Fibroblast of skin of right biceps (primary cell): ENCODE measurements around the gene PASK.

Experiments used
- DNase-seq: peaks from one replicate; pipeline ENCODE4 v3.0.0-alpha.2; 2013

Gene PASK

DNA sequence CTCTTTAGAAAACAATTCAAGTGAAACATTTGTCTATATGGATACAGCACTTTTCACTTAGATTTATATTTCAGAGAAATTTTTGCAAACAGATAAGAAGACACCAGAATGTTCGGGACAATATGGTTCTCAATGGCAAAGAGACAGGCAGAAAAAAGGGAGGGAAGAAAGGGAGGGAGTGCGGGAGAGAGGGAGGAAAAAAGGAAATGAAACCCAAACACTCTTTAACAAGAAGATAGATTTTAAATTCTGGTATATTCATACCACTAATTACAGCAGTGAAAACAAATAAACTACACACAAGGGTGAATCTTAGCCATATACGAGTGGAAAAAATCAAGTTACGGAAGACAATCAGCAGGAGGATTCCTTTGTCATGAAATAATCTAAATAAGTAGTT lies 3.0 kb downstream of the PASK start:
- no peak for DNase-seq

DNA sequence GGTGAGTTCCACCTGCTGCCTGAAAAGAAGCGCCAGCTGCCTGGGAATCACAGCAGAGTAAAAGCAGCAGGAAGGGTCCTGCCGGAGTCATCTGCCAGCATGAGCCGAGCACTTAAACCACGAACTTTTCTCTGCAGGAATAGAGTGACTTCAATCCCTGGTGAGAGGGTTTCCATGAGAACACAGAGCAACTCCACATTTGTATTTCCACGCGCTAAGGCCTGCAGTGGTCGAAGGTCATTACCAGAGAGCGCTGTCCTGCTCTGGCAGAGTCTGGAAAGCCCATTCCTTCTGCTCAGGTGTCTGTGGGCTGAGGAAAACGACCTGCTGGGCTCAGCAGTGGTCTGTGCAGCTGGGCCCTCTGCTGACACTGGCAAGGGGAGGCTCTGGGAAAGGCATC lies 6.7 kb downstream of the PASK start:
- no peak for DNase-seq

DNA sequence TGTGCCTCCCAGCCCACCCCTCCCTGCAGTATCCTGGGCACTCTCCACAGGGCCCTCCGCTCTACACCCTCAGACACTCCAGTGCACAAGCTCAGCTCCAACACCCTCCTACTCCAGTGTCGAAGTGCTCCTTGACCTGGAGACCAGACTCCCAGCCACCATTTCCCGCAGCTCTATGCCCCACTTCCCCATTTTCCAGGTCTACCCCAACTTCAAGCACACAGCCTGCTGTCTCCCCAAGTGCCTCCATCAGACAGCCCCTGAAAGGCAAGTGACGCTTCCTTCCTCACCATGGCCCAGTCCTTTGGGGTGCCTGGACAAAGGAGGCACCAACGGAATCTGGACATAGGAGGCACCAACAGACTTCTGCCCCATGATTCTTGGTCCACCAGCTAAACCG lies 7.2 kb downstream of the PASK start:
- no peak for DNase-seq

DNA sequence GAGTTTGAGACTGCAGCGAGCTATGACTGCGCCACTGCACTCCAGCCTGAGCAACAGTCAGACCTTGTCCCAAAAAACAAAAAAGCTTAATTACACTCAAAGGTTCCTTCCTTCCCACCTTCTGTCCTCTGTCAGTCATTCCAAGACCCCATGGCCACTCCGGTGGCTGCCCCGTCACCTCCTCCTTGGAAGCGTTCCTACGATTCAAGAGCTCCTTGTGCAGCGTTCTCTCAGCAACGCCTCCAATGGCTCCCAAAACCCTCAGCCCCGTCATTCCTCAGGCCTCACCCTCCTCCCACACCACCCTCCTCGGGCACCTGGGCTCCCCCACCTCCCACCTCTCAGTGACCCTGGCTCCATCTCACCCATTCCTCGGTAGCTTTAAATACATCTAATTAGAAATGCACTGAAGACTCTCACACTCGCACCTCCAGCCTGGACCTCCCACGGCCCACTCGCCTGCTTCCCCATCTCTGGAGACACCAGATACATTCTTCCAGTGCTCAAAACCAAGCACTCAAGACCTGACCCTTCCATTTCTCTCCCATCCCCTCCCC lies 8.0 kb downstream of the PASK start:
- no peak for DNase-seq

DNA sequence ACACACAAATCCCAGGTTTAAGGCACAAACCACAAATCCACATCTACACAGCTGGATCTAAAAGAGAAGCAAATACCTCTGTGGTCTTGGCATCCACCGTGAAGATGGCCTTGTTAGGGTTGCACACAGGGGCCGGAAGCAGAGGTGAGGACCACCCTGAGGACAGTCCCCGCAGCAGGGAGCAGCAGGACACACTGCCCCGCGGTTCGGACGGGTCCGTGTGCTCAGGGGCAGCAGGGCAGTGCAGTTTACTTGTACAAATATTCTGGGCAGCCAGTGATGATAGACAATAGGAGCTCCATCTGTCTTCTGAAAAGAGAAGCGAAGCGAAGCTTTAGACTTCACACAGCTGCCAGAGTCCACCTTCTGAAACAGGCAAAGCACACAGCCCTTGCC lies 8.8 kb downstream of the PASK start:
- no peak for DNase-seq

DNA sequence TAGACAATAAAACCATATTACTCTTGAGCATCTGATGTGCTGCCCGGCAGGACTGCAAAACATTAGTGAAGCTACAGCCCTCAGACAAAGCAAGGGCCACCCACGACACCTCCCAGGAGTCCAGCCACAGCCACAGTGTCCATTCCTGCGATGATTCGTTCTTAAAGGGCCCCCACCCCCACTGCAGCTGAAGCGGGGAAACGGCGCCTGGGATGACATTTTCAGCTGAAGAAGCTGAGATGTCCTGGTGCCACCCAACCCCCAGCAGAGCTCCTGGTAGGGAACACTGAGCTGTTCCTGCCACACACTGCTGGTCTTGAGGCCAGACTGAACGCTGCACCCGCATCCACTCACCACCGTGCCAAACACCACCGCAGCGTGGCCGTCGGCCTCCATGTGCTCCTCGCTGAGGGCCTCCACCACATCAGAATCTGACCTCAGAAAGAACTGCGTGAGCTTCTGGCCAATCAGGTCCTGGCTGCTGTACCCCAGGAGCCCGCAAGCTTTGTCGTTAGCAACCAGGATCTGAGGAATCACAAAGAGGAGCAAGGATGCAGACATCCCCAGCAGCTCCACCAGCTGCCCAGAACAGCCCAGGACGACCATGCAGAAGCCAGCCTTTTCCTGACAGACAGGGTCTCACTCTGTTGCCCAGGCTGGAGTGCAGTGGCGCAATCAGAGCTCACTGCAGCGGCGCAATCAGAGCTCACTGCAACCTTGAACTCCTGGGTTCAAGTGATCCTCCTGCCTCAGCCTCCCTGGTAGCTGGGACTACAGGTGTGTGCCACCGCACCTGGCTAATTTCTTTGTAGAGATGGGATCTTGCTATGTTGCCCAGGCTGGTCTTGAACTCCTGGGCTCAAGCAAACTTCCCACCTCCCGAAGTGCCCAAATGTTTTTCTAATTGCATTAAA lies 9.5 kb downstream of the PASK start:
- no peak for DNase-seq

DNA sequence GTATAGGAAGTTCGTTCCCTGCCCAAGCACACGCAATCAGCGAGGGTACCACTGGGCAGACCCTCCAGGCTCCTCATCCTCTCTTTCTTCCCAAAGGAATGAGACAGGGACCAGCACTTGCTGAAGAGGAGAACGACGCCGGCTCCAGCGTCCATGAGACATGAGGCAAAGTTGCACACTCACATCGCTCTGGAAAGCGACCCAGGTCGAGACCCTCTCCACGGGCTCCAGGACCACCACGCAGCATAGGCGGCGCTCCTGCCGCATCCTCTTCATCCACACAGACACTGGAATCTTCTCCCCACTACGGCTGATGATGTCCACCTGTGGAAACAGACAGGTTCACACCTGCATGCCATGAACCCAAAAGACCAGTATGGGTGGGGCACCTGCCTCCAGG lies 10.8 kb downstream of the PASK start:
- no peak for DNase-seq

DNA sequence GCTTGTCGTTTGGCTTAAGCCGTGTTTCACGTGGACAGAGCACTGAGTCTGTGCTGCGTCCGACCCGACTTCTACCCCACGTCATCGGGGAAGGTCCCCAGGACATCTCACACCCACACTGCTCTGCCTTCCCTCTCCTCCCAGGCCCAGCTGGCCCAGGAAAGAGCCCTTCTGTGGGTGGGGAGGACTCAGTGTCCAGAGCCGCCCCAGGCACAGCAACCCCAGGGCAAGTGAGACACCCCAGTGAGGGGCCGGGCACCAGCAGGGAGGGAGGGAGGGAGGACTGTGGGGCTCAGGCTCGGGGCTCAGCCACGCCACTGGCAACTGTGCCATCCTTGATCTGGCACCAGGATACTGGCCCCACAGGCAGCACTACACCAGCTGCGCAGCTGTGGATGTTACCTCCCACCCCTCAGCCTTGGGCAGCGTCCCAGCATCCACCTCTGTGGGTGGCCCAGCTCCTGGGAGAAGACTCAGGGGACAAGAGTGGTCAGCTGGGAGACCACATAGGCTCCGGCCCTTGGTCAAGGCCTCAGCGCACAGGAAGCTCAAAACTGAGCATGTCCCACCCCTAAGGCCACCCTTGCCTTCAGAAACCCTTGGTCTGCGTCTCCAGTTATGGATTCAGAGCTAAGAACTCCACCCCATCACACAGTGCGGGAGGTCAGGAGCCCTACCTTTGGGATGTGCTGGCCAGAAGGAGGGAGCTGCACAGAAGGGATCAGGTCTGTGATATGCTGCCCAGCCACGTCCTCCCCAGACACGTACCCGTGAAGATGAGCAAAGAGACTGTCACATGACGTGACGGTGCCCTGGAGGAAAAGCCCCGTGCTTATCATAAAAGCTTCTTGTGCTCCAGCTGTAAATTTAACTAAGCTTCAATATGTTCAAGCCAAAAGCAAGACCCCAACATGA lies 11.7 kb downstream of the PASK start:
- DNase-seq = no peak

DNA sequence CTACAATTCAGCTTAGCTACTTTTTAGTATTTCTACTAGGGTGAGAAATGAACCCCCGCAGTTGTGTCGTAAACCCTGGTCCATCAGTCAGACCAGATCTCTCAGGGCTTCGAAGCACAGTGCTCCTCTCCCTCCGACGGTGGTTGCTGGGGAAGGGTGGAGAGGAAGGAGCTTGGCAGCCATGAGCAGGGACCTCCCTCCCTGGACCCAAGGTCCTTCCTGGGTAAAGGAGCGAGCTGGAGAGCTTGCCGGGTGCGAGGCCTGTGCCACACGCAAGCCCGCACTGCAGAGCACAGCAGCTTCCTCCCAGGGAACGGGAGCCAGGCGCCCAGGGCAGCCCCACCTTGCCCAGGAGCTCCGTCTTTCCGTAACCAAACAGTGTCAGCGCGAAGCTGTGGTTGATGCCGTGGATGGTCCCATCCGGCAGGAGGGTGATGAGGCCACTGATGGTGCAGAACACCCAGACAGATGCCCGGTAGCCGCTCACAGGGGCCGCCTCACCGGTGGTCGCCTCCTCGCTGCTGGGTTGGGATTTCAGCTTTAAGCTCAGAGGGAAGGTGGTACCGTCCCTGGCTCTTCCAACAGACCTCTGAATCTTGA lies 12.5 kb downstream of the PASK start:
- DNase-seq = no peak

DNA sequence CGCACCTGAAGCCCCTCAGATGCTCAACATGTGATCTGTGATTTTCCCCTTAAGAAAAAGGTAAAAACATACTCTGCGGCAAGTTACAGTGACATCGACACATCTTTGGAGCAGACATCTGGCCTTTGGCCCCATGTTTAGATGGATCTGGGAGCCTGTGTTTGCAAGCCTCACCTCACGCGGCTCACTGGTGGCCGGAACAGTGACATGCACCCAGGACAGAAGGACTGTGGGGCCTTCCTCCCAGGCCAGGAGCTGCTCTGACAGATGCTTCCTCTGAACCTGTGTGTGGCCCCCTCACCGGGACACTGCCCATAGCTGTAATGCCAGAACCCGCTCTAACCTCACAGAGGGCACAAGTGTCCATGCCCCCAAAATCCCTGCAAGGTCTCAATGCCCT lies 13.1 kb downstream of the PASK start:
- DNase-seq = no peak

DNA sequence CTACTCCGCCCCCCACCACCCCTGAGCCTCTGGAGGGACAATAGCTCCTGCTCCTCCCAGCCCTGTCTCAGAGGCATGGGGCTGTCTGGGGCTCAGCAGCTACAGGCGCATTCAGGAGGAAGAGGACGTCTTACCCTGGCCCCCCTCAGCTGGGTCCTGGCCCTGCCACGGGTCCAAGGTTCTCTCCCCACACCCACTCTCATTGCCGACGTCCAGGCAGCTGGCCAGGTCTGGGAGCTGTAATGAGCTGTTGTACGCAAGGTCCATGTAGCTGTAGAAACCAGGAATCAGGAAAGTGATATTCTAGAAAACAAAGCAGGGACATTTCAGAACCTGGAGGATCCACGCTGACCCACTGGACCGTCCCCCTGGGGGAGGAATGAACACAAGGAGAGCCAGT lies 13.5 kb downstream of the PASK start:
- no peak for DNase-seq

DNA sequence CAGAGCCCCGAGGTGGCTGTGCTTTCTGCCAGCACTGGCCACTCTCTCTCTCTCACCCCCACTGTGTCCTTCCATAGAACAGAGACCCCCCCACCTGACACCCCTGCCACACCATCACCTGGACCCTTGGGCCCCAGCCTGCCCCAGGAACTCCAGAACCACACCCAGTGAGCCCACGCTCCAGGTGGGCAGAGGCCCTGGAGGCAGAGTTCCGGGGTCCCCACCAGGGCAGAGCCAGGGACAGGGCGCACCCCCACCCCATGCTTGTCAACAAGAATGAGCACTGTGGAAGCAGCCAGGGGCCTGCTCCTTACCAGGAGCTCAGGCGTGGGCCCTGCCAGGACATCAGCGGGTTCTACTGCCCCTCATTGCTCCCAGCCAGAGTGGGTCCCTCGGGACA lies 14.6 kb downstream of the PASK start:
- DNase-seq = no peak

DNA sequence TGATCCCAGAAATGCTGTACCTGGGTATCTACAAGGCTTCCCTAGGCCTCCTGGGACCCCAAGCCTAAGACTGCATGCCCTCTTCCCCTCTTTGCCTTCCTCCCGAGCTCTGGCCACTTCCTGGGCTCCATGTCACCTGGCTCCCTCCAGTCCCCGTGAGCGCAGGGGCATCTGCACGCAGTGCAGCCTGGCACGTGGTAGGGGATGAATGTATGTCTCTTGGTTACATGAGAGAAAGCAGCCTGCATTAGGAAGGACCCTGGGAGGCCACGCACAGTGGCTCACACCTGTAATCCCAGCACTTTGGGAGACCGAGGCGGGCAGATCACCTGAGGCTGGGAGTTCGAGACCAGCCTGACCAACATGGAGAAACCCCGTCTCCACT lies 15.8 kb downstream of the PASK start:
- no peak for DNase-seq

DNA sequence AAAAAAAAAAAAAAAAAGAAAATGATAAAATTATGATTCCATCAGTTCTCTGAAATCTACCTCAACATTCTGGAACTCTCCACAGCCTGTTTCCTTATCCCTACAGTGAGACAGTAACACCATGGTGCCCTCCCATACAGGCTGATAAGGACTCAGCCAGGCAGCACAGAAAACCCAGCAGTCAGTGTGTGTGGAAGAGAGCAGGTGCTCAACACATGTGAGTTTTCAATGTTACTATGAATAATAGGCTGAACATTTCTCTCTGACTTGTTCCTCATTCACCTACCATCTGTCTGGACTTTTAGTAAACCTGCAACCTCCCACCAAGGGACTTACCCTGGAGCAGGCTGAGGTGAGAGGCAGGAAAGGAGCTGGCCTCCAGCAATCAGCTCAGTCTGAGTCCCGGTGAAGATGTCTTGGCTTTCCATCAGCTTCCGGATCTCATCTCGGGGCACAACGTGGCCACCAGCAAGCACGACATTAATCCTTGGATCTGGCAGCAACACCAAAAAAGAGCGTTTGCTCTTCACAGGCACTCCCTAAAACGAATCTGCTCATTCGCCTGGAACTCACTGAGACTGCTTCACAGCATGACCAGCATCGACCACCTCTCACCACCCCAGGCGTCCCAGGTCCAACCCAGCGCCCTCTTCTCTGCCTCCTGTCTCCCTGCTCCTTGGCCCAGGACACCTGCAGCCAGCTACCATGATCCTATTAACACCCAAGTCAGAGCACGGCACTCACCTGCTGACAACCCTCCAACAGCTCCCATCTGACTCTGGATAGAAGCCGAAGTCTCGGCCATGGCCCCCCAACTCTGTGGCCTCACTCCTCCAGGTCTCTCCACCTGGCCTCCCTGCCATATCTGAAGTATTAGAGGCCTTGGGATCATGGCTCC lies 16.5 kb downstream of the PASK start:
- no peak for DNase-seq

DNA sequence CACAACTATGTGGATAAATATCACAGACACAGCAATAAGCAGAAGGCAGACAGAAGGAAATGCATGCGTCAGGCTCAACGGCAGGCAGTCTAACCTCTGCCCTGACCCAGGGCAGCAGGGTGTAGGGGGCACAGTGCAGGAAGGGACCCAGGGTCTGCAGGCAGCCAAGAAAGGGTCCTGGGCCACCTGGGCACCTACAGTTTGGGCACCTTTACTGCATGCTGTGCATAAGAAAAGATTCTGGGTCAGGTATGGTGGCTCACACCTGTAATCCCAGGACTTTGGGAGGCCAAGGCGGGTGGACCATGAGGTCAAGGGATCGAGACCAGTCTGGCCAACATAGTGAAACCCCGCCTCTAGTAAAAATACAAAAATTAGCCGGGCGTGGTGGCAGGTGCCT lies 17.7 kb downstream of the PASK start:
- DNase-seq = no peak

DNA sequence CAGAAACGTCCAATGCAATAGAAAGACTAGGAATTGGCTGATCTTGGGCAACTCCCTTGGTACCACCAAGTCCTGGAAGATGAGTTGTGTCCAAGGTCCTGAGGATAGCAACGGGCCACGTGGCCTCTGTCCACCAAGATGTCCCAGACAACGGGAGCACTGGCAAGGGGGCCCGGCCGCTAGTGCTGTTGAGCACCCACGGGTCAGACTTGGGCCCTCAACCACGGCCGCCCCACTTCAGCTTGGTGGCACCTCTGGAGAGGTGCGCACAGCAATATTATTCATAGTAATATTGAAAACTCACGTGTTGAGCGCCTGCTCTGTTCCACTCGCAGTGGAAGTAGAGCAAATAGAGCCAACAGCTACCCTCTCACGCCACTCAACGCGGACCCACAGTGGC lies 19.0 kb downstream of the PASK start:
- DNase-seq = no peak

DNA sequence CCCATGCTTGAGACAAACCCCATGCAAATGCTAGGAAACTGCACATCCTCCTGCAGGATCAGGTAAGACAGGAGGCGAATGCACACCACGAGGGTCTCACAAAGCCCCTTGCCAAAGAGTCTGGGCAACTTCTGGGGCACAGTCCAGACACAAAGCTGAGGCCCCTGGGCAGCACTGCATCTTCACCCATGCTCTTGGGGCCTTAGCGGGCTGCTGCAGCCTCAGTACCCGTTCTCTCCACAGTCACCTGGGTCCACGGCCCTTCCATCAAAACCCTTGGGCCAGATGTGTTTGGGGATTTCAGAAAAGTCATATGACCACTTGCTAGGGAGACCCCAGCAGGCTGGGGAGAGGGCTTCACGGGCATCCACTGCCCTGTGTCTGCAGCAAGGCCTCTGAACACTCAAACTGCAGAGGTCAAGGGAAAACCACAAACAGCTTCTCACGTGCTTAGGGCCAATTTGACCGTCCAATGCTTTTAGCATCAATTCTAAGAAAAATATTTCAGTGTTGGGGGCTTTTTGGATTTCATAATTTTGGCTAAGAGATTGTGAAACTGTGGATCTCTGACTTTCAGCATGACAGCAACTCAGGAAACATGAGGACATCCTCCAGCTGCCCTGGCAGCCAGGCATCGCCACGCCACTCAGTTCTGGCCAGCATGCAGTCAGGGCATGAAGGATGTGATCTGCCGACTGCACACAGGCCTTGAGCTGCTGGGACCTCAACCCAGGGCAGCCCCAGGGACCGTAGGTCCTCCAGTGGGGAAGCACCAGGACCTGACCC lies 20.0 kb downstream of the PASK start:
- DNase-seq = no peak

DNA sequence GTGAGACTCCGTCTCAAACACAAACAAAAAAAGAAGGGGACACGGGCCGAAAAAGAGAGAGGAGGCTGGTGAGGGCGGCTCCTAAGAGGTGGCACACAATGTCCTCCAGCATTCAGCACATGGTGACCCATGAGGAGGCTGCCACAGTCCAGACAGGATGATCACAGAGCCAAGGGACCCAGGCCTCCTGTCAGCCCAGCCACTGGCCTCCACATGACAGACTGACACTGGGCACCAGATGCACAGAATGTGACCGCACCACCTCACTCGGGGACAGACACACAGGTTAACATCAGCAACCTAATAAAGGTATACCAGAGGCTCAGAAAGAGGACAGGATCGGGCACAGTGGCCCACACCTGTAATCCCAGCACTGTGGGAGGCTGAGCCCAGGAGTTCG lies 21.0 kb downstream of the PASK start:
- DNase-seq = no peak

DNA sequence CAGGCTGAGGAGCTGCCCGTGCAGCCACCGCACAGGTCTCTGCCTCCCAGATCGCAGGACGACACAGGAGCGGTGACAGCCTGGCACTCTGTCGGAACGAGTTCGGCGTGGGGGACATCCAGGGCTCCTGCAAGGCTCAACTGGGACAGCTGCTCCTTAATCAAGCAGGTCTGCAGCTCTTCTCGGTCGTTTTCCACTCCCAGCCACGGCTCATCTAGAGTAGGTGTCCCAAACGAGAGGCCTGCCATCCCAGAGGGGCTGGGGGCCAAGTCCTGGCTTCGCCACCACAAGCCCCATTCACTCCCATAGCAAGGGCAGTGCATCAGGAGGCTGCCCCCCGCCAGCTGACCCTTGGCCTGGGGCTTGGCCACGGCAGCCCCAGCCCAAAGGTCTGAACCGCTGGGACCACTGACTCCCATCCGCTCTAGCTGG lies 22.5 kb downstream of the PASK start:
- no peak for DNase-seq

DNA sequence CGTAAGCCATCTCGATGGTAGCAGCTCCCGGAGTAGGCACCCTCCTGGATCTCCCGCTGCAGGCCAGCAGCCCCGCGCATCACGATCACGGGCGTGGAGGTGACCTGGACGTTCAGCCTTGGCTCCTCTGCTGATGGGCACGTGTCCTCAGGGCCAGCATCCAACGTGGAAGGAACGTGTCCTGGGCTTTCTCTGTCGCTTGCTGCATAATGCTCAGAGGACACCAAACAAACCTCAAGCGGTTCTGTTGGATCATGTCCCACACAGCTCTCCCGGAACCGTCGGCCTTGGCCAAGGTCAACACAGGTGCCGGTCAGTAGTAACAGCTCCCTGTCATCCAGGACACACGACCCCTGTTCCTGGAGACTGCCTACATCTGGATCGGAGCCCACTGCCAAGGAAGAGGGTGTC lies 23.1 kb downstream of the PASK start:
- DNase-seq = no peak

DNA sequence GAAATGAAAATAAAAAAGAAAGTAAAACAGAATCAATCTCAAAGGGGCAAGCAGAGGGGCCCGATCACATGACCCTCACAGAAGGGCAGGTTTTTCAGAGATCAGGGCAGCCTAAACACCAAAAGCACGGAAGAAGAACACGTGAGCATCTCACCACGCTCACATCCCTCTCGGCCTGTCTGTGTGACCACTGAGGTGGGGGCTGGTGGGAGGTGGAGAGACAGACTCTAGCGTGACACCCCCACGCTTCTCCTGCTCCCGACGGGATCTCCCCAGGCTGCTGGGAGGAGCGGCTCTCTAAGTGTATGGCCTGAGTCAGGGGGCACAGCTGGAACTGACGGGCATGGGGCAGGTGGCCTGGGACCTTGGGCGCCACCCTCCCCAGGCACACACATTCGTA lies 23.6 kb downstream of the PASK start:
- no peak for DNase-seq
